GM19240 (cell line): Measurements from ENCODE around the gene OFD1.

Source experiments
- DNase-seq: peaks from one replicate; pipeline ENCODE4 v3.0.0; 2011; ENCODE audit warnings: low spot score; ENCODE audit not compliant: insufficient read length

The OFD1 gene

DNA sequence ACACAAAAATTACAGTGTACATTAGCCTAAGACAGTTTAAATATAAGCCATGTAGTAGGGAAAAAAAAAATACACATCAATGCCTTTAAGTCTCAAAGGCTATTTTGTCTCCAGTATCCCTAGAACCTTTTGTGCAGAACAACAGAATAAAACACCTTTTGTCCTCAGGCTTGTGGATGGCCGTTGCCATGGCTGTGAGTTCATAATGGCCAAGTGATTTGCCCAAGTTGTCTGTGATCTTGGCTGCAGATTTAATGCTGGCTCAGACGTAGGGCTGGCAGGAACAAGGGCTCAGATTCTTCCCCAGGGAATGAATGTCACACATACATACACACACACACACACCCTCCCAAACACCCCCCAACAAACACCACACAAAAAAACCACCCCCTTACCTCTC, 57.0 kb downstream of the OFD1 start:
- no peak for DNase-seq

DNA sequence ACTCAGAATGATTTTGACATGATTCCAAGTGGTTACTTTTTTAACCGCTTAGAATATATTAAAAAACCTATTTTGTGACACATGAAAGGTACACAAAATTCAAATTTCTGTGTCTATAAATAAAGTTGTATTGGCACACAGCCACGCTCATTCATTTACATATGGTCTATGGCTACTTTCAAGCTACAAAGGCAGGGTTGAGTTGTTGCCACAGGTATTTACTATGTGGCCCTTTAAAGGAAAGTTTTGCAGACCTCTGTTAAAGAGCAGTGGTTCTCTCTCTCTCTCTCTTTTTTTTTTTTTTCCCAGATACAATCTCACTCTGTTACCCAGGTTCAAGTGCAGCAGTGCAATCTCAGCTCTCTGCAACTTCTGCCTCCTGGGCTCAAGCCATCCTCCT, 59.3 kb downstream of the OFD1 start:
- no peak for DNase-seq

DNA sequence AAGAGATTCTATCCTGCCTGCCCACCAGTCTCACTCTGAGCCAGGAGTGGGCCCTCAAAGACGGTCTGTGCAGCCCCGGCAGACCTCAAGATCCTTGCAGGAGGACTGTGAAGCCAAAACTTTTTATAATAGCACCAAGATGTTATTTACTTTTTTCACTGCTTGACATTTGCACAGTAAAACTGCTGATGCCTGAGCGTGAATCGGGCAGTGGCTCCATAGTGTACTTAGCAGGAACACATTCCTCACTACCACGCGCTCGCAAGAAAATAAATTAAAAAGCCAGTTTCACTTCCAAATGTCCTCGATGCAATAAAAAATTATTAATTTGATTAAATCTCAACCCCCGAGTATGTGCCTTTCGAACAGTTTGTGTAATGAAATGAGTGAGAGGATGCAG, 59.9 kb downstream of the OFD1 start:
- DNase-seq = no peak

DNA sequence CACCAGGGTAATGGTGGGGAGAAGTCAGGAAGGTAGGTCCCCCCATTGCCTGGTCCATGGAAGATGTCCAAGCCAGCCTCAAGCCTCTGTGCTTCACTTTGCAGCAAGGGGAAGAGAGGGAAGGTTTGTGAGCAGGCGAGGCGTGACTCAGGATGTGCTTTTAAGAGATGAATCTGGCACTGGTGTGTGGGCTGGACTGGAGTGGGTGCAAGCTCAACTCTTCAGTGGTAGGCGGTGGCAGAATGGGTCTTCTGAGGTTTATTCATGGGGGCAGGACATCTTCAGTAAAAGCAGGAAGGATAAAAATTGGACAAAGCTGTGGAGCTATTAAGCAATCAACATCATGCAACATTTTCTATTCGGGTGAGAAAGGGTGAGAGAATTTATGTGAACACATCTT, 63.0 kb downstream of the OFD1 start:
- DNase-seq = no peak

DNA sequence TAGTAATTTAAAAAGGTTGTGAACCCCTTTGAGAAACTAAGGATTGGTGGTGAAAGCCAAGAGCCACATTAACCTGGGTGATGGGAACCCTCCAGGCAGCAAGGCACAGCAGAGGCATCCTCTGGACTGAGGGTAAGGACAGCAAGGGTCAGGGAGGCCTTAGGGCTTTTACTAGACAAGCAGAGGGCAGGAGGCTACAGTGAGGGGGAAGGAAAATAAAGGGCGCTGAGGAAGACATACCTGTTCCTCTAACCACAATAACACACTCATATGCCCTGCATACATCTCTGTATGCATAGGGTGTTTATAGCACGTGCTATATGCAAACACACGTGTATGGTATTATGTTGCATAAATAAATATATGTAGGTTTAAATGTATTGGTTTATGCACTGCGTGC, 63.6 kb downstream of the OFD1 start:
- no peak for DNase-seq

DNA sequence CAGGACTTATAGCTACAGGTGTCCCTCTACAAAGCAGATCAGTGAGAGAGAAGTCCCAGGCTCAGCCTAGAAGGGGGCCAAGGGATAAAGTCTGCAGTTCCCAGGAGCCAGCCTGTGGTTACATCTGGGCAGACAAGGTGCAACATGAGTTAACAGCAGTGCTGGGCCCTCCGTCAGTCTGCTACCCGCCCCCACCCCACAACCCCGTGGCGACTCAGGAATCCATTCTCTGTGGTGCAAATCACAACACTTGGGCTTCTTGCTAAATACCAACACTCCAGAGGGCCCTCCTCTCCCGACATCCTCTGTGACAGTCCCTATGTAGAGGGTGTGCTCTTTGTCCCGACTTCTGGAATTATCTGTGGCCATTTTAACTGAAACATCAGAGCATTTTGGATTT, 68.6 kb downstream of the OFD1 start:
- DNase-seq = no peak

DNA sequence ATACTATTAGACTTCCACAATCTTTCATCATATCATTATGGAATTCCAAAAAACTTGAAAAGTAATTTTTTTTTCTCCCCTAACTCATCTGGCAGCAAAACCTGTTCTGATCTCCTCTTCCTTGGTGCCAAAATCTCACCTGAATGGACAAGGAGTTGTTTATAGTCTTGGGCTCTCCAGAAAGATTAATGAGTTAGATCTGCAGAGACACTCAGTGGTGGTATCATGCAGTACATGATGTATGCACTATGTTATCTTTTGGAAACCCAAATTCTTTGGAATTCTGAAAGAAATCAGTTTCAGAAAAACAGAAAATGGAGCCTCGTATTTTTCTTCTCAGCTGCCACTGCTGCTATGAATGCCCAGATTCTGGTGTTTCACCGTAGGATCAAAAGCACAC, 70.7 kb downstream of the OFD1 start:
- DNase-seq = no peak

DNA sequence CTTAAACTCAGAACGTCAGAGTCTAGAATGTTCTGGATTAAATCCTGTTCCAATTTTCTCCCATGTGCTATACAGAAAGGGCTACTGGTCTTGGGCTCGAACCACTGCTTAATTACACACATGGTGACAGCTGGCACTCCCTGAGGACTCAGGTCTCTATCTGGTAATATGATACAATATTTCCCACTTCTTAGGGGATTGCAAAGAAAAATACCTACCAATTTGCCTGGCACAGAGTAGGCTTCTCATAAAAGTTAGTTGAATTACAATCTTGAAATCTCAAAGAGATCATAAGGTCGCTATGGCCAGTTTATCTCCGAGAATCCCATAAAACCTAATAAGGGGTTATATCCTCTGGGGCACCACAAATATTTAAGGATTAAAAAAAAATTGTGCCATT, 73.7 kb downstream of the OFD1 start:
- no peak for DNase-seq

DNA sequence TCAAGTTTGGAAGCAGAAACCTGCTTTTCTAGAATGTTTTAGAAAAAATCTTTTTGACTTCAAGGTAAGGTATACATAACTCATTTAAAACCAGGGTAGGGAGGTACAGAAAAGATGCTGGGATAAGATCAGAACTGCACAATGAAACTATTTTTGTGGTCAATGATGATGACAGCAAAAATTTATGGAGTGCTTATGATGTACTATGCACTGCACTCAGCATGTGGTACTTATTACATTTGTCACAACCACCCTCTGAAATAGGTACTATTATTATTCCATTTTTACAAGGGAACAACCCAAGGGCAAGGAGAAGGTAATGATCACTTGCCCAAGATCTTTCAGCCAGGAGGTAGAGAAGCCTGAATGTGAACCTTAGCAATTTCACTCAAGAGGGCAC, 74.3 kb downstream of the OFD1 start:
- no peak for DNase-seq

DNA sequence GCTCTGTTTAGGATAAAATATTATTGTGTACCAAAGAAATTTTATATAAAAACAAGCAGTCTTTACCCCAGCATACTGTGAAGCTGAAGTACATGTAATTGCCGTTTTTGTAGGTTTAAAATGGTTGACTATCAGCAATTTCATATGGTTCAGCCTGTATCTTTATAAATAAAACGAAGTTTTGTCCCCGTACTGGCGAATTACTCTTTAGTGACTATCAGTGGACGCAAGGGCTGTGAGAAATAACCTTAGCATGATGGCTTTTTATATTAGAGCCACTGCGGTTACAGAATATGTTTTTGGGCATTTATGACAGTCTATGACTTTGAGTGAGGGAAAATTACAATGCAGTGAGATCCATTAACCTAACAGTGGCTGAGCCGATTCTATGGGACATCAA, 81.1 kb downstream of the OFD1 start:
- no peak for DNase-seq

DNA sequence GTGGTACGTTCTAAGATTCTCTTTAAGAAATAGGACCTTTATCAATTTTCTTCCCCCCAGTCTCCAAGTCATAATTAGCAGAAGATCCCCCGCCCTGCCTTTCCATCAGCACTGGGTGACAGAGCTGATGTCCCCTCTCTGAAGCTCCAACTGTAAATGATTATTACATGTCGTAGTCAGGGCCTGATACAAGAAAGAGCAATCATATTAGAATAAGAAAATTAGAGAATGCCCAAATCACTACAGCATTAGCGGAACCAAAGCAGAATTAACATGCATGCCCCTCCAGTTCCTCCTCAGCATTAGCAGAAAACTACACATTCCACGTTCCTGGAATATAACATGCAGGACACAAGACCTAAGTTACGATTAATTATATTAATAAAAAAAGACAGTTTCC, 81.6 kb downstream of the OFD1 start:
- DNase-seq = no peak

DNA sequence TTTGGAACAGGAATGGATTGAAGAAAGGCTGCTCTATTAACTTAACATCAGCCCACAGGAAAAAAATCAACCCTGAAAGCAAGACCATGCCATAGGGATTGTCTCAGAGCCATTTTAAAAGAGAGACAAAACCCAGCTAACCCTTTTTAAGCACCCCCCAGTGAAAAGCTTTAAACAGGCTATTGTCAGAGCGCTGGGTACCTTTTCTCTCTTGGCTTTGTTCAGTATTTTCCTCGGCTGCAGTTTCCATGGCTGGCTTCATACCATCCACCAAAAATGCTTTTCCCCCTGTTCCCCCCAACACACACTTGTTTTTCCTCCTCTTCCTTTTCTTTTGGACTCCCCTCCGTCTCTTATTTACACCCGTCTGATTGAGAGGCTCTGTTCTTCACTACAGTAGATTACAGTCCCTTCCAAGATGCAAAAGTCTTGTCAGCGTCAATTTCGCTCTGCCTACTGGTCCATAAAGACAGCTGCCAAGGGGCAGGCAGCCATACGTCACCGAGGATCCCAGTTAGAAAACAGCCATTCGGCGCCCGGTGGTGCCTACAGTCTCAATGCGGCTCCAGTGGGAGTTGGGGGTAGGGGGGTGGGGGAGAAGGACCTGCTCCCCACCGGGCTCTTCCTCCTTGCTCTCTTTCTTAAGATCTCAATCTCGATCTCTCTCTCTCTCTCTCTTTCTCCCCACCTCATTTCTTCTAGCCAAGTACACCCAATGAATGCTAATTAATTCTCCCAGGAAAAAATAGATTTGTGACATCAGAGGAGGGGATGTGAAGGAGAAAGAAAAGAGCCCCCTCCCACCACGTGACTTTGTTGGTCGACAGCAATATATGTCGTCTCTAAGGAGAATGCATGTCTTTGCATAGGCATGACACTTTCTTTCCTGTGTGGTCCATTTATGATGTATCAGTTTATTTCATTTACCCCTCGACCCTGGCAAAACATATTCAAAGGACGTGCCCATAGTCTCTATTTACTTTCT, 82.4 kb downstream of the OFD1 start, which contains the start of gene GPM6B:
Gene GPM6B (minus strand): TSS at position 451 of the 985 bp plus-strand sequence. CDS start 189 bp downstream, at position 262.
- DNase-seq = no peak
